OCI-LY7 (cell line): ENCODE measurements around the gene MTMR10. TPM values are rescaled to one million over a fixed set of nuclear protein-coding genes. Genes with fewer than 3 reads are reported as not detected.

Source experiments
- BruUV-seq: library from RNA; stranded (reverse); fragments of 400-500 nt; replicated peaks from 2 replicates; lab custom pipeline; 2021; lab: Mats Ljungman, UMichigan
- CTCF ChIA-PET: fragments of 300-600 bp; sonication (Branson Sonifier 250); formaldehyde crosslinking; loops from one replicate; lab custom pipeline; 2022; ENCODE audit warnings: antibody characterized with exemption; ENCODE audit not compliant: unreplicated experiment; lab: Charles Lee
- POLR2A ChIA-PET: fragments of 300-600 bp; sonication (Branson Sonifier 250); formaldehyde crosslinking; loops from one replicate; lab custom pipeline; 2022; ENCODE audit warnings: antibody characterized with exemption; lab: Charles Lee
- DNase-seq: peaks from one replicate; pipeline ENCODE4 v3.0.0-alpha.2; 2015; ENCODE audit warnings: low spot score
- H2AFZ ChIP-seq: fragments of 200-600 bp; sonication (generic), shearing (Covaris generic); 2 replicates; pipeline ENCODE4 v1.6.1; 2014; ENCODE audit warnings: mild to moderate bottlenecking, antibody characterized with exemption, low read length, moderate library complexity
- H3K27ac ChIP-seq: fragments of 200-600 bp; sonication (generic); 2 replicates; pipeline ENCODE4 v1.5.1; 2014; ENCODE audit warnings: mixed run types, low read depth, mild to moderate bottlenecking, moderate library complexity, low read length, inconsistent platforms; ENCODE audit not compliant: poor library complexity, severe bottlenecking
- H3K36me3 ChIP-seq: fragments of 200-600 bp; sonication (generic); 2 replicates; pipeline ENCODE4 v1.6.1; 2014; ENCODE audit warnings: mild to moderate bottlenecking, antibody characterized with exemption, low read length, moderate library complexity, mixed read lengths; ENCODE audit not compliant: insufficient read depth
- H3K4me1 ChIP-seq: fragments of 200-600 bp; sonication (generic); 2 replicates; pipeline ENCODE4 v1.5.1; 2014; ENCODE audit warnings: mild to moderate bottlenecking, low read length; ENCODE audit not compliant: insufficient read depth, poor library complexity, severe bottlenecking
- H3K4me2 ChIP-seq: fragments of 200-600 bp; sonication (generic); 2 replicates; pipeline ENCODE4 v1.6.1; 2014; ENCODE audit warnings: mild to moderate bottlenecking, low read length
- H3K4me3 ChIP-seq: fragments of 200-600 bp; sonication (generic); 2 replicates; pipeline ENCODE4 v1.5.1; 2014; ENCODE audit warnings: mild to moderate bottlenecking, low read depth, low read length; ENCODE audit not compliant: poor library complexity, severe bottlenecking
- H3K79me2 ChIP-seq: fragments of 200-600 bp; sonication (generic); 2 replicates; pipeline ENCODE4 v1.6.1; 2016; ENCODE audit warnings: low read depth, mild to moderate bottlenecking, low read length, moderate library complexity, mixed read lengths; ENCODE audit not compliant: insufficient read depth
- H3K9me2 ChIP-seq: fragments of 200-600 bp; sonication (generic); 2 replicates; pipeline ENCODE4 v1.6.1; 2016; ENCODE audit warnings: mild to moderate bottlenecking, low read length, mixed read lengths; ENCODE audit not compliant: insufficient read depth
- H3K9me3 ChIP-seq: fragments of 200-600 bp; sonication (generic); 2 replicates; pipeline ENCODE4 v1.6.1; 2014; ENCODE audit warnings: mild to moderate bottlenecking, mixed run types, low read length, mixed read lengths
- H4K20me1 ChIP-seq: fragments of 200-600 bp; sonication (generic); 2 replicates; pipeline ENCODE4 v1.6.1; 2014; ENCODE audit warnings: mild to moderate bottlenecking, antibody characterized with exemption, low read length, moderate library complexity, mixed read lengths; ENCODE audit not compliant: insufficient read depth
- EZH2phosphoT487 ChIP-seq: fragments of 200-600 bp; sonication (generic); IDR thresholded peaks from 2 replicates; pipeline ENCODE4 v1.6.1; 2018; ENCODE audit warnings: low read depth, borderline replicate concordance, mild to moderate bottlenecking, mixed run types, antibody characterized with exemption, low read length, moderate library complexity, mixed read lengths
- intact Hi-C: fragments of 100-400 bp; cut with micrococcal nuclease; formaldehyde crosslinking; loops from one replicate; pipeline ENCODE4 v1.10.0; 2022; ENCODE audit not compliant: unreplicated experiment
- total RNA-seq, 2 experiments: library from RNA; depleted of rRNA in 1 of 2; stranded (reverse); fragments of >200 nt in 1 of 2; shearing (Covaris generic) in 1 of 2; gene quantifications; 2 replicates each; pipeline ENCODE4 v1.2.3, GENCODE V29; 2014 to 2022
- TF ChIP-seq, protein P1 (sequence below): fragments of 200-600 bp; sonication (generic); conservative IDR thresholded peaks from 2 replicates; pipeline ENCODE4 v1.5.1; 2014; ENCODE audit warnings: mild to moderate bottlenecking, antibody characterized with exemption, low read length, moderate library complexity, mixed read lengths

Gene MTMR10
- total RNA-seq, 2 experiments from 2014 or later, result 10.5 to 15.4 TPM

DNA sequence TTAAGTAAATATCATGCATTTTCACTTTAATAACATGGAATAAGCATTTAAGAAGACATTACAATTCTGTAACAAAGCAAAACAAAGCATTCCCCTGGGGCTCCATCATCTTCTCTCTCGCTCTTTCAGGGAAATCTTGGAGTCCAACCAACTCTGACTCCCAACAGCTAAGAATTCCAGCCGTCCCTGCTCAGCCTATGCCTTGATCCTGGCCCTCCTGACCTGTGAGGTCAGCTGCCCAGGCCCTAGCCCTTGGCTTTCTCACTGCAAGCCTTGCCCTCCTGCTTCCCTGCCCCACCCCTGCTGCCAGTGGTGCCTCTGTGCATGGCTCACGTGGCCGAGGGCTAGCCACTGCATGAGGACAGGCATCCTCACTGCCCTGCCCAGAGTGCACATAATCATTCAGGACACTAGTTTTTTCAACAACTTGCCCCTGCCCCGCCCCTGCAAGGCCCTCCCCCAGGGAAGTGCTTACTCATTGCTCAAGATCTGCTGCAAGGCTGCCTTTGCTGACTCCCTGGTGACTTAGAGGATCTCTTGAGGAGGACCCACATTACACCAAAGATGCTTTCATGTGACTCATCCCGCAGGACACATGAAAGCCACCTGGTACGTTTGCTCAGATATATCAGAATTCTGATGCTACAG, 37.6 kb downstream of the MTMR10 start:
- H3K79me2 ChIP-seq, result no peaks in the 10 kb centered on the region
- H3K4me1 ChIP-seq, result no peaks in the 10 kb centered on the region
- CTCF ChIA-PET, result no interaction called here

DNA sequence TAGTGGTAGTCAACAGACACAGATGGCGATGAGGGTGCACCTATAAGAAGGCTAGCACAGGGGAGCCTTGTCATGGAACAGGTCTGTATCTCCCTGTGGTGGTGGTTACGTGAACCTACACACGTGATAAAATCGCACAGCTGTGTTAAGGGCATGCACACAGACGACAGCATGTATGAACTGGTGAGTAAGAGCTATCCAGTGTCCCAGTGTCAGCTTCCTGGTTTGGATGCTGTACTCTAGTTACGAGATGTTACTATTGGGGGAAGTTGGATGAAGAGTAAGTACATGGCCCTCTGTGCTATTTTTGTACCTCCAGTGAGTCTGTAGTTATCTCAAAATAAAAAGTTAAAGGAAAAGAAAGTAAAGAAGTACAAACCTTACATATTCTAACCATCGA, 38.2 kb downstream of the MTMR10 start:
- no peak overlapping the region for H3K27ac ChIP-seq
- H3K4me3 ChIP-seq, result no peak overlapping the region
- TF ChIP-seq, protein P1, sequence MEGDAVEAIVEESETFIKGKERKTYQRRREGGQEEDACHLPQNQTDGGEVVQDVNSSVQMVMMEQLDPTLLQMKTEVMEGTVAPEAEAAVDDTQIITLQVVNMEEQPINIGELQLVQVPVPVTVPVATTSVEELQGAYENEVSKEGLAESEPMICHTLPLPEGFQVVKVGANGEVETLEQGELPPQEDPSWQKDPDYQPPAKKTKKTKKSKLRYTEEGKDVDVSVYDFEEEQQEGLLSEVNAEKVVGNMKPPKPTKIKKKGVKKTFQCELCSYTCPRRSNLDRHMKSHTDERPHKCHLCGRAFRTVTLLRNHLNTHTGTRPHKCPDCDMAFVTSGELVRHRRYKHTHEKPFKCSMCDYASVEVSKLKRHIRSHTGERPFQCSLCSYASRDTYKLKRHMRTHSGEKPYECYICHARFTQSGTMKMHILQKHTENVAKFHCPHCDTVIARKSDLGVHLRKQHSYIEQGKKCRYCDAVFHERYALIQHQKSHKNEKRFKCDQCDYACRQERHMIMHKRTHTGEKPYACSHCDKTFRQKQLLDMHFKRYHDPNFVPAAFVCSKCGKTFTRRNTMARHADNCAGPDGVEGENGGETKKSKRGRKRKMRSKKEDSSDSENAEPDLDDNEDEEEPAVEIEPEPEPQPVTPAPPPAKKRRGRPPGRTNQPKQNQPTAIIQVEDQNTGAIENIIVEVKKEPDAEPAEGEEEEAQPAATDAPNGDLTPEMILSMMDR, result no peak
- no peak for TF ChIP-seq EZH2phosphoT487
- H3K4me2 ChIP-seq, result no peak overlapping the region
- no peaks in the 10 kb centered on the region for H3K79me2 ChIP-seq
- POLR2A ChIA-PET, result interaction anchor here (0.5 to 1.9 kb wide), 2 partner anchors 15 to 24 kb away, joined by 3 to 6 read pairs; no protein-coding TSS in a partner anchor
- H3K9me3 ChIP-seq, result no peaks in the 10 kb centered on the region
- intact Hi-C loops, result no loop called here
- H3K9me2 ChIP-seq, result no peaks in the 10 kb centered on the region
- BruUV-seq, result no TSS peak
- DNase-seq, result no peak
- peaks cover 61% of the 10 kb centered on the region for H3K36me3 ChIP-seq
- CTCF ChIA-PET, result no interaction called here
- no peaks in the 10 kb centered on the region for H3K4me1 ChIP-seq
- H2AFZ ChIP-seq, result no peak overlapping the region
- H4K20me1 ChIP-seq, result no peaks in the 10 kb centered on the region

More for the DNA sequence above, 37.6 kb downstream of the MTMR10 start:
- H3K36me3 ChIP-seq, result peaks cover 64% of the 10 kb centered on the region
- no peak overlapping the region for H3K4me3 ChIP-seq
- POLR2A ChIA-PET, result interaction anchor here (0.5 to 1.9 kb wide), 3 partner anchors 14 to 23 kb away, joined by 3 to 6 read pairs (median 3); no protein-coding TSS in a partner anchor
- no peak for TF ChIP-seq EZH2phosphoT487
- TF ChIP-seq, protein P1, result no peak
- DNase-seq, result no peak
- BruUV-seq, result no TSS peak
- intact Hi-C loops, result no loop called here
- no peaks in the 10 kb centered on the region for H3K9me2 ChIP-seq
- H4K20me1 ChIP-seq, result no peaks in the 10 kb centered on the region
- H3K4me2 ChIP-seq, result no peak overlapping the region
- no peak overlapping the region for H3K27ac ChIP-seq
- H3K9me3 ChIP-seq, result no peaks in the 10 kb centered on the region
- no peak overlapping the region for H2AFZ ChIP-seq
